PFSK-1 (cell line): ENCODE results near the gene KCNC3.

Experiments used
- POLR2AphosphoS5 ChIP-seq: IDR thresholded peaks from 2 replicates; pipeline ENCODE4 v1.6.1; 2012; ENCODE audit warnings: low read depth, mild to moderate bottlenecking, control low read depth, low read length, moderate library complexity
- REST ChIP-seq, 2 experiments: IDR thresholded peaks; 2 replicates each; pipeline versions ENCODE4 v1.6.1 to v1.8.0; 2011 to 2012; ENCODE audit warnings: low read depth in 2 of 2, low read length in 2 of 2, control low read depth in 1 of 2, inconsistent platforms in 1 of 2, mild to moderate bottlenecking in 1 of 2, moderate library complexity in 1 of 2; ENCODE audit not compliant: insufficient read depth in 1 of 2
- SIN3A ChIP-seq: IDR thresholded peaks from 2 replicates; pipeline ENCODE4 v1.6.1; 2012; ENCODE audit warnings: mild to moderate bottlenecking, low read length, moderate library complexity, borderline replicate concordance; ENCODE audit not compliant: insufficient read depth
- TAF1 ChIP-seq: IDR thresholded peaks from 2 replicates; pipeline ENCODE4 v1.6.1; 2012; ENCODE audit warnings: low read length, control low read depth, borderline replicate concordance; ENCODE audit not compliant: insufficient read depth

DNA sequence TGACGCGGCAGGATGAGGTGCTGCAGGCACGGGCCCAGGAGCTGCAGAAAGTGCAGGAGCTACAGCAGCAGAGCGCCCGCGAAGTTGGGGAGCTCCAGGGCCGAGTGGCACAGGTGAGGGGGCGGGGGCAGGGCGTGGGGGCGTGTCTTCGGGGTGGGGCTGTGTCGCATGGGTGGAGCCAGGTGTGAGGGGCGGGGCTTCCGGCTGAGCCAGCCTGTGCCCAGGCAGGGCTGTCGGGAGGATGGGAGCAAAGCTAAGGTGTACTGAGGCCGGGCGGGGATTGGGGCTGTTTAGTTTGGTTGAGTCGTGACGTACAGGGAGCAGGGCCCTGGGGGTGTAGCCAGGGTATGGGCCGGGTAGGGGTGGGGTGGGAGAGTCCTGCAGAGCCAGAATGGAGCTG lies 62.3 kb downstream of the KCNC3 start:
- no peak for TF ChIP-seq REST (IDR thresholded peaks at IDR 0.05; ENCODE audit: insufficient read depth in 1 of 2, low read depth in 2 of 2, low read length in 2 of 2)
- no peak for TF ChIP-seq POLR2AphosphoS5
- no peak for TF ChIP-seq SIN3A
- TF ChIP-seq TAF1, result no peak
